Transverse colon (tissue), 4 donors: ENCODE measurements around the gene F7. TPM values are rescaled to one million over a fixed set of nuclear protein-coding genes. Genes with fewer than 3 reads are reported as not detected.

Source experiments
- DNase-seq: peaks from one replicate; pipeline ENCODE4 v3.0.0-alpha.2; 2019
- H3K27ac ChIP-seq, 4 donors: fragments of 200-600 bp; sonication (generic); 2 replicates each; pipeline ENCODE4 v1.5.1; 2016 to 2018; ENCODE audit warnings: inconsistent platforms in 4 of 4
- H3K27me3 ChIP-seq: fragments of 200-600 bp; sonication (generic); 2 replicates; pipeline ENCODE4 v1.5.1; 2017; ENCODE audit warnings: inconsistent platforms
- H3K36me3 ChIP-seq, 4 donors: fragments of 200-600 bp; sonication (generic); 2 replicates each; pipeline ENCODE4 v1.5.1; 2017 to 2019; ENCODE audit warnings: inconsistent platforms in 4 of 4
- H3K4me1 ChIP-seq, 4 donors: fragments of 200-600 bp; sonication (generic); 2 replicates each; pipeline ENCODE4 v1.5.1; 2017 to 2020; ENCODE audit warnings: inconsistent platforms in 4 of 4
- H3K4me3 ChIP-seq, 4 donors: fragments of 200-600 bp; sonication (generic); 1 replicate in 1 of 4; 2 replicates in 3 of 4; pipeline versions ENCODE4 v1.5.1 to v1.6.1; 2017 to 2019; ENCODE audit warnings: inconsistent platforms in 4 of 4
- H3K9me3 ChIP-seq, 2 donors: fragments of 200-600 bp; sonication (generic); 2 replicates each; pipeline ENCODE4 v1.5.1; 2017 to 2019; ENCODE audit warnings: inconsistent platforms in 2 of 2
- CTCF ChIP-seq, 5 experiments: fragments of 200-600 bp in 3 of 5; fragments of 450-650 bp in 2 of 5; sonication (generic) in 3 of 5; IDR thresholded peaks; 1 replicate in 2 of 5; 2 replicates in 3 of 5; pipeline ENCODE4 v1.5.1; 2016 to 2017; ENCODE audit warnings: antibody characterized with exemption in 5 of 5, inconsistent platforms in 3 of 5, mild to moderate bottlenecking in 2 of 5, moderate library complexity in 1 of 5
- EP300 ChIP-seq: sonication (generic); formaldehyde crosslinking; IDR thresholded peaks from one replicate; pipeline ENCODE4 v1.6.1; 2017; ENCODE audit warnings: antibody characterized with exemption, low read depth
- POLR2A ChIP-seq: fragments of 450-650 bp; IDR thresholded peaks from one replicate; pipeline ENCODE4 v1.6.1; 2016; ENCODE audit warnings: antibody characterized with exemption, mild to moderate bottlenecking, moderate library complexity
- POLR2AphosphoS5 ChIP-seq, 3 donors: sonication (generic); formaldehyde crosslinking; IDR thresholded peaks; one replicate each; pipeline ENCODE4 v1.6.1; 2016; ENCODE audit warnings: antibody characterized with exemption in 3 of 3
- WGBS, 2 donors: methylation state at CpG; one replicate each; pipeline ENCODE4 v1.1.5; 2018; ENCODE audit warnings: low coverage in 1 of 2; 5-methylcytosine and 5-hydroxymethylcytosine counted together
- in situ Hi-C, 4 donors: fragments of 200-750 bp; cut with MboI; loops; one replicate each; pipeline versions ENCODE4 v1.15.0 to v1.15.1; 2017; ENCODE audit warnings: low sequenced_read_pairs in 3 of 4, low pct_ligation_motif_present in 1 of 4, low pct_unique_long_range_greater_than_20kb in 1 of 4
- intact Hi-C: fragments of 100-400 bp; cut with DNase I; formaldehyde crosslinking; loops from one replicate; pipeline ENCODE4 v1.15.1; 2023; ENCODE audit warnings: low total_unique reads
- total RNA-seq, 4 donors: library from RNA; depleted of rRNA; stranded (reverse); fragments of >200 nt; gene quantifications; one replicate each; pipeline ENCODE4 v1.1.0, GENCODE V29; 2016

Gene F7
- total RNA-seq, 4 donors from 2014 or later: not detected

DNA sequence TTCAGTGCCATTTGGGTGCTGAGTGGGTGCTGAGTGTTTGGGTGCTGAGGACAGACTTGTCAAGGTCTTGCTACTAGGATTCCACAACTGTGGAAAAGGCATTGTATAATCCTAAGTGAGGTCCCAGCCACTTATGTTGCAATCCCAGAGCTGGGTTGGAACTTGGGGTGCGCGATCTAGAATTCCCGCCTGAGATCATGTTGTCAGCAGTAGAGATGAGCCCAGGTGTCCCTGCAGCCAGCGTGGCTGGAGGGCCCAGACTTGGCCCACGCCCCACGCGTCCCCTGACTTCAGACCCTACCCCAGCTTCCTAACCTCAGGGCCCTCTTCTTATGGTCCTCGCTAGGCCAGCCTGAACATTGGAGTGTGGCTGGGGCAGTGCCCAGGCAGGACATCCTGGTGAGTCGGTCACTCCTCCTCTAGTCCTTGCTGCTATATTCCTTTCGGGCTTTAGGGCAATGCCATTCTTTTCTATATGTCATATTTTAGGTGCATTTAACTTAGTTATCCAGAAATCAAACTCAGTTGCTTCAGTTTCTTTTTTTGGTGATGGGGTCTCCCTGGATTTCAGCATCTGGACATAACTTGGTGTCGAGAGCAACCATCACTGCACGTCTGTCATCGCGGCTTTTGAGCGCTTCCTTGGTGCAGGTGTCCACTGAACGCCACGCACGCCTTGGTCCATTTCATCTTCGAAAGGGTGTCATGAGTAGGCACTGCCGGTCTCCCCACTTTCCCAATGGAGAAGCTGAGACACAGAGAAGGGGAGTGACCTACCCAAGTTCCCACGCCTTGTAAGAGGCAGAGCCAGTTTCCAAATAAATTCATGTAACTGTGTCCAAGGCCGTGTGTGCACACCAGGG is 46.4 kb upstream of the F7 start:
- DNase-seq: no peak
- no peak overlapping the region for H3K27ac ChIP-seq
- intact Hi-C loops: no loop called here
- WGBS, 2 donors: 88 to 95% methylated on average over 3 to 22 of the region's 22 CpGs
- H3K4me1 ChIP-seq: no peaks in the 10 kb centered on the region
- no peaks in the 10 kb centered on the region for H3K36me3 ChIP-seq
- no peak for TF ChIP-seq POLR2AphosphoS5 (IDR thresholded peaks at IDR 0.05)
- no peak for TF ChIP-seq POLR2A
- no peak for TF ChIP-seq EP300
- TF ChIP-seq CTCF (IDR thresholded peaks at IDR 0.05): no peak
- no peaks in the 10 kb centered on the region for H3K9me3 ChIP-seq
- no peak overlapping the region for H3K4me3 ChIP-seq
- H3K27me3 ChIP-seq: peaks cover 3% of the 10 kb centered on the region
- in situ Hi-C loops: no loop called here

DNA sequence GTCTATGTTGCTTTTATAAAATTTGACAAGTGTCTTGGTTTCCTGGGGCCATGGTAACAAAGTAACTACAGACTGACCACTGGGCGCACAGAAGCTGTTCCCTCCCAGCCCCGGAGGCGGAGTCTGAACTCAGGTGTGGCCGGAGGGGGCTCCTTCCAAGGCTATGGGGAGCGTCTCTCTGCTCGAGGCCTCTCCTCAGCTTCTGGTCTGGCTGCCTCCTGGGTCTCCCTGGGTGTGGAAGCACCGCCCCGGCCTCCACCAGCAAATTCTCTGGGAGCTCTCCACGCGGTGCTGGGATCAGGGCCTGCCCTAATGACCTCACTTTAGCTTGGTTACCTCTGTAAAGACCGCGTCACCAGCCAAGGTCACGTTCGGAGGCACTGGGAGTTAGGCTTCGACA is 45.7 kb upstream of the F7 start:
- TF ChIP-seq POLR2AphosphoS5 (IDR thresholded peaks at IDR 0.05): no peak
- no peak for TF ChIP-seq POLR2A
- TF ChIP-seq EP300: no peak
- no peak for TF ChIP-seq CTCF (IDR thresholded peaks at IDR 0.05)
- H3K4me1 ChIP-seq: no peaks in the 10 kb centered on the region
- in situ Hi-C loops (no loop called here), intact Hi-C loops (no loop called here)
- no peaks in the 10 kb centered on the region for H3K36me3 ChIP-seq
- no peak for DNase-seq
- H3K27ac ChIP-seq: no peak overlapping the region
- no peaks in the 10 kb centered on the region for H3K9me3 ChIP-seq
- 75% methylated on average over 15 of the region's 15 CpGs; no CpG with 5 or more reads in 1 of the 2 donors for WGBS, 2 donors
- no peak overlapping the region for H3K4me3 ChIP-seq
- H3K27me3 ChIP-seq: peaks cover 3% of the 10 kb centered on the region

DNA sequence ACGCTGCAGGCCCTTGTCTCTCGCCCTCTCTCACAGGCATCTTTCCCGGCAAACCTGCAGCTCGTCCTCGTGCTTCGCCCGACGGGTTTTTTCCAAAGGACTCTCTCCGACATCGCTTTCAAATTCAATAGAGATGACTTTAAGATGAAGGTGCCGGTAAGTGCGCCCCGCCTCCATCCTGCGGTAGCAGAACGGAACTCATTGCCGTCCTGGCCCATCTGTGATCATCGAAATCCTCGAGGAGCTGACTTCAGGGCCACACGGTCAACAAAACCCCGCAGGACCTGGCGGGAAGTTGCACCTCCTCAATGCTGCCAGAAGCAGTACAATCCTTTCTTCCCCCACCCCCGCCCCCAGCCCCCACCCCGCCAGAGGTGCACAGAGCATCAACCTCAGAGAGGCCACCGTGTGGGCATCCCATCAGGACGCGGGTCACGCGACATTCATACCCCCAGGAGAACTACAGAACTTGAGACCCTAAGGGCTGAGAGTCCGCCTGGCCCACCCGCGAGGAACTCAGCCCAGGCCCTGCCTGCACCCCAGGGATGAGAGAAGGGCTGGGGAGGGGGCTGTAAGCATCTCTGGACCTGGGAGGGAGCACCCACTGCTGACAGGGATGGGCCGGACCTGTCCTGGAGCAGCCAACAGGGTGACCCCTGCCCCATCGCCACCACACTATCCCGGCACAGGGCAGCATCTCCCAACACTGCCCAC is 44.9 kb upstream of the F7 start:
- no peaks in the 10 kb centered on the region for H3K9me3 ChIP-seq
- no peak for TF ChIP-seq POLR2A
- TF ChIP-seq EP300: no peak
- TF ChIP-seq CTCF (IDR thresholded peaks at IDR 0.05): no peak
- no peak for TF ChIP-seq POLR2AphosphoS5 (IDR thresholded peaks at IDR 0.05)
- no peak overlapping the region for H3K27ac ChIP-seq
- 90% methylated on average over 32 of the region's 34 CpGs; no CpG with 5 or more reads in 1 of the 2 donors for WGBS, 2 donors
- no peak overlapping the region for H3K4me3 ChIP-seq
- intact Hi-C loops (no loop called here), in situ Hi-C loops (no loop called here)
- no peaks in the 10 kb centered on the region for H3K4me1 ChIP-seq
- DNase-seq: no peak
- peaks cover 3% of the 10 kb centered on the region for H3K27me3 ChIP-seq
- no peaks in the 10 kb centered on the region for H3K36me3 ChIP-seq

GRCh38 chr13:113061271-113061625 is 44.3 kb upstream of the F7 start:
- no peaks in the 10 kb centered on the region for H3K9me3 ChIP-seq
- H3K27me3 ChIP-seq: no peaks in the 10 kb centered on the region
- no peaks in the 10 kb centered on the region for H3K36me3 ChIP-seq
- intact Hi-C loops: no loop called here
- no peaks in the 10 kb centered on the region for H3K4me1 ChIP-seq
- WGBS, 2 donors: 92% methylated on average over 8 of the region's 9 CpGs; no CpG with 5 or more reads in 1 of the 2 donors
- H3K4me3 ChIP-seq: no peak overlapping the region
- in situ Hi-C loops: no loop called here
- no peak overlapping the region for H3K27ac ChIP-seq
- no peak for DNase-seq
- no peak for TF ChIP-seq CTCF (IDR thresholded peaks at IDR 0.05)
- TF ChIP-seq POLR2AphosphoS5 (IDR thresholded peaks at IDR 0.05): no peak
- no peak for TF ChIP-seq EP300
- TF ChIP-seq POLR2A: no peak
